Adrenal gland (tissue), 5 donors: ENCODE results near the gene FCN3.

ENCODE experiments used
- POLR2A ChIP-seq, 2 donors: fragments of 450-650 bp; IDR thresholded peaks; one replicate each; pipeline ENCODE4 v1.6.1; 2017; ENCODE audit warnings: antibody characterized with exemption in 2 of 2, mild to moderate bottlenecking in 2 of 2, moderate library complexity in 1 of 2
- TF ChIP-seq, protein P1 (sequence below), 6 experiments: fragments of 450-650 bp in 4 of 6; fragments of 200-600 bp in 2 of 6; sonication (generic) in 1 of 6; IDR thresholded peaks; 1 replicate in 5 of 6; 2 replicates in 1 of 6; pipeline versions ENCODE4 v1.5.1 to v1.8.0; 2016 to 2021; ENCODE audit warnings: antibody characterized with exemption in 6 of 6, mild to moderate bottlenecking in 2 of 6, moderate library complexity in 1 of 6
- donor health status: DM: no; HTN: no; CAD: no.

DNA sequence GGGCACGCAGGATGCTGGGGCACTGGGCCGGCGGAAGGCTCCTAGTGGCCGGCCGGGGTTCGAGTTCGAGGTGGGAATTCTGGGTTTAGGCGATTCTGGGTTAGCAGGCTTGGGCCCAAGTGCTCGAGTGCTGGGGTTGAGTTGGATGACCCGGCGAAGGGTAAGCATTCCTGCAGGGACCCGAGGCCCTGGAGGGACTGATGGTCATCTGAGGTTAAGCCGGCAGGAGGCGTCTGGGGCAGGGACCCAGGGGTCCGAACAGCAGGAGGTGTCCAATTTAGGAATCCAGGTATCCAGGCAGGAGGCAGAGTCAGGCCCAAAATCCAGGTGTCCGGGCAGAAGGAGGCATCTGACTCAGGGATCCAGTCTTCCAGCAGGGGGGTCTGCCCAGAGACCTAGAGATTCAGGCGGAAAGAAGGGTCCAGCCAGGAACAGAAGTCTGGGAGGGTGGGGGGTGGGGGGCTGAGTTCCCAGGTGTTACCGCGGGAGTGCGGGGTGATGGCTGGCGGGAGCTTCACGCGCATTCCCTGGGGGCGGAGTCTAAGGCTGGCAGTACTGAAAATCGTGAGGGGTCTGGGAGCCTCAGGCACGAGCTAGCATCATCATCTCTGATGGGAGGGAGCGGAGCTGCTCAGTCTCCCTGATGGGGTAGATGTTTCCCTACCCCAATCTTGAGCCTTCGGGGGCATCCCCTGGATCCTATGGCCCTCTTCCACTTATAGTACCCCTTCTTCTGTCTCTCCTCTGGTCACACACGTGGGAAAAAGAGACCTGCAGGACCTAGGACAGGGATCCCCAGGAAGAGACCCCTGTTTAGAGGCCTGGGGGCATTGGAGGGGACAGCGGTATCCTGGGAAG is 18.4 kb upstream of the FCN3 start:
- TF ChIP-seq, protein P1, sequence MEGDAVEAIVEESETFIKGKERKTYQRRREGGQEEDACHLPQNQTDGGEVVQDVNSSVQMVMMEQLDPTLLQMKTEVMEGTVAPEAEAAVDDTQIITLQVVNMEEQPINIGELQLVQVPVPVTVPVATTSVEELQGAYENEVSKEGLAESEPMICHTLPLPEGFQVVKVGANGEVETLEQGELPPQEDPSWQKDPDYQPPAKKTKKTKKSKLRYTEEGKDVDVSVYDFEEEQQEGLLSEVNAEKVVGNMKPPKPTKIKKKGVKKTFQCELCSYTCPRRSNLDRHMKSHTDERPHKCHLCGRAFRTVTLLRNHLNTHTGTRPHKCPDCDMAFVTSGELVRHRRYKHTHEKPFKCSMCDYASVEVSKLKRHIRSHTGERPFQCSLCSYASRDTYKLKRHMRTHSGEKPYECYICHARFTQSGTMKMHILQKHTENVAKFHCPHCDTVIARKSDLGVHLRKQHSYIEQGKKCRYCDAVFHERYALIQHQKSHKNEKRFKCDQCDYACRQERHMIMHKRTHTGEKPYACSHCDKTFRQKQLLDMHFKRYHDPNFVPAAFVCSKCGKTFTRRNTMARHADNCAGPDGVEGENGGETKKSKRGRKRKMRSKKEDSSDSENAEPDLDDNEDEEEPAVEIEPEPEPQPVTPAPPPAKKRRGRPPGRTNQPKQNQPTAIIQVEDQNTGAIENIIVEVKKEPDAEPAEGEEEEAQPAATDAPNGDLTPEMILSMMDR (IDR thresholded peaks at IDR 0.05), result peak in 3 of 6 experiments; percentile 7 to 22 (median 7)
- no peak for TF ChIP-seq POLR2A (IDR thresholded peaks at IDR 0.05)
